PC-9 (cell line): ENCODE results near the gene SERTAD1.
"Not testable (repeated sequence)": the region's sequence is repeated elsewhere in the genome, so short reads cannot be mapped to it uniquely, and the experiment has no call there.

Experiments
- CTCF ChIP-seq: fragments of 200-600 bp; sonication (generic); conservative IDR thresholded peaks from 2 replicates; pipeline ENCODE4 v1.6.1; 2017; ENCODE audit warnings: mixed run types, antibody characterized with exemption, mild to moderate bottlenecking, moderate library complexity
- EZH2 ChIP-seq: fragments of 200-600 bp; sonication (generic); IDR thresholded peaks from 2 replicates; pipeline ENCODE4 v1.8.0; 2017; ENCODE audit warnings: antibody characterized with exemption, low read depth

GRCh38 chr19:40408598-40408925, 17.2 kb downstream of the SERTAD1 start:
- not testable (repeated sequence) for TF ChIP-seq CTCF, EZH2
